GM18907 (cell line): ENCODE data around the gene TTC9C.
A peak's percentile ranks its signal among the peaks of the same experiment; 100 is the strongest.
"Not testable (repeated sequence)": the region's sequence is repeated elsewhere in the genome, so short reads cannot be mapped to it uniquely, and the experiment has no call there.

Source experiments
- ATAC-seq: cut with Tn5 transposase; IDR thresholded peaks from one replicate; pipeline ENCODE4 v1.9.1; 2021; ENCODE audit warnings: mild to moderate bottlenecking, moderate library complexity; ENCODE audit not compliant: unreplicated experiment

Gene TTC9C

DNA sequence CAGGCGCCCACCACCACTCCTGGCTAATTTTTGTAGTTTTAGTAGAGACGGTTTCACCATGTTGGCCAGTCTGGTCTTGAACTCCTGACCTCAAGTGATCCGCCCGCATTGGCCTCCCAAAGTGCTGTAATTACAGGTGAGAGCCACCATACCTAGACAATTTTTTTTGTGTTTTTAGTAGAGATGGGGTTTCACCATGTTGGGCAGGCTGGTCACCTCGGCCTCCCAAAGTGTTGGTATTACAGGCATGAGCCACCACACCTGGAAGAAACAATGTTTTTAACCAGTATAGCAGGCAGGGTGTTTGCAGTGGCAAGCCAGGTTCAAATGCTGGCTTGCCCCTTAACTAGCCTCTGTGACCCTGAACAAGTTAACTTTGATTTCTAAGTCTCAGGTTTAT, 21.6 kb downstream of the TTC9C start:
- ATAC-seq = not testable (repeated sequence)

DNA sequence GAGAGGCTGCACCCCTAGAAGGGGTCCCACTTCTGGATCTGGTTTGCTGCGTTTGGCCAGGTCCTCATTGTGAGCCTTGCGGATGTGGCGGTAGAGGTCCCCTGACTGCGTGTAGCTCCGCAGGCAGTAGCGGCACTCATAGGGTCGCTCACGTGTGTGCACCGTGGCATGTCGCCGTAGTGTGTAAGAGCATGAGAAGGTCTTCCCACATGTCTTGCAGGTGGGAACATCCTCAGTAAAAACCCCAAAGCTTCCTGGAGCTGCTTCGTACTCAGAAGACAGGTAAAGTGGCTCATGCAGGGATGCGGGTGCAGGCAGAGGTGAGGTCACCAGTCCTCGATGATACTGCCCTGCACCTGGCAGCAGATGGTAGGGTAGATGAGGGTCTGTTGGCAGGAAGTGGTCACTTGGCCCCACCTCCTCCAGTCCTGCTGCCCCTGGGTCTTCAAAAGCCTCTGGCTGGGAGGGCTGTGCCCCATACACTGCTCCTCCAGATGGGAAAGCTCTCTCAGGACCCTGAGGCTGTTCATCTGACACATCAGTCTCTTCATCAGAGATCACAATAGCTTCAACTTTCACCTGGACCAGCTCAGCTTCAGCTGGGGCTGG, 24.0 kb downstream of the TTC9C start:
- ATAC-seq = no peak

DNA sequence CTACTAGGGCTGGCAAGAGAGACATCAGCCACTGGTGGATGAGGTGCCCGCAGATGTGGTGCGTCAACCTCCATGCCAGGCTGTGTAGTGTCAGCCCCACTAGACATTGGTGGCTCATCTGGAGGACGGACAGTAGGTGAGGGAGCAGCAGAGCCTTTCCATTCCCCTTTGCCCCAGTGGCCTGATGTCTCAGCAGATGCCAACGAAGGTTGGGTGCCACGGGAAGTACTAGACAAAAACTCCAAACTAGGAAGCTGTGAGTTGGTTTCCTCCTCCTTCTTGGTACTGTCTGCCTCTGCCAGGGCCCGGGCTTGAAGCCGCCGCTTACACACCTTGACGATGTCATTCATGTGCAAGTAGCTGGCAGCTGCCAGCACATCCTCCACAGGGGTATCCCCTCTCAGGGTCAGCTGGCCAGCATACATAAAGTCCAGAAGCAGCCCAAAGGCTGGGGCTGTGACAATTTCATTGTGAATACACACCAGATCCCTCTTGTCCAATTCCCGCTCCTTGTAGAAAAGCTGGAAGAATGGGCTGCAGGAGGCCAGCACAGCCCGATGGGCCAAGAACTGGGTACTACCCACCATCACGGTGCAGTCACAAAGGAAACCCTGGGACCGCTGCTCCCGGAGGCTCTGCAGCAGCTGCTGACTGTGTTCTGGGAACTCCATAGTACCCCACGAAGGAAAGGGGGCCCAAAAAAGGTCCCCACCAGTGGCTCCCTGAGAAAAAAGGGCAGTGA, 24.9 kb downstream of the TTC9C start:
- no peak for ATAC-seq

DNA sequence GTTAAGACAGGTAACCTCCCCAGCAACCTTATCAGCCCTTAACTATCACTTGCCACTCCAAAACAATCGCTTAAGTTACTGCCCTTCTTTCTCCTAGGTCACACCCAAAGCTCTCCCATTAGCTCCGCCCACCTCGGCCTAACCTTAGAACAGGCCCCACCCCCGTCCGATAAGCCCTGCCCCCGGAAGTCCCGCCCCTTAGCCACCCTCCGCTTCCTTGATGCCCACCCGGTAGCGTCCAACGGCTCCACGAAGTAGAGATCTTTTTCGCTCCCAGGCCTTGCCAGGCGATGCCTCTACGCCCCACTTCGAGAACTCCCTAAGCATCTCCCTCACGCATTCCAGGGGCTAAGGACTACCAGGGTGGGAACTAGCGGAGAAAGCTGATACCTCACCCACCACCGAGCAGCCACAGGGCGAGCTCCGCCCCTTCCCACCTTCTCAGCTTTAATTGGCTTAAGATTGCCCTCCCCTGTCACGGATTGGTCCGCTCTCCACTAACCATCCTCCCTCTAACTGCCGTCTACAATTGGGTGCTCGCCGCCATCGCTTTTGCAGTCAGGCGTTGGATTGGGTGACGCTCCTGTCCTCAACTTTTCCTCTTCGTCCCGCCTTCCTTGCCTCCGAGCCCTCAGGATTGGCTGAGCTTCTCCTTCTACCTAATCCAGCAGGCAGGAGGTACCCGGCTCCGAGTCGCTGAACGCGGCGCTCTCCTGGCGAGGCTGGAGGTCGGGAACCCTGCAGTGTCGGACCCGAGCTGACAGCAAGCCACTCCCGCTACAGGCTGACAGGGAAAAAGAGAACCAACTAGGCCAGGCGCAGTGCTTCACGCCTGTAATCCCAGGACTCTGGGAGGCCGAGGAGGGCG, 25.7 kb downstream of the TTC9C start, which contains the start of gene ZBTB3:
TSS of gene ZBTB3 (minus strand) at position 425 of the 868 bp plus-strand sequence. CDS start 496 bp downstream, outside the sequence.
- ATAC-seq = peak; percentile 95

DNA sequence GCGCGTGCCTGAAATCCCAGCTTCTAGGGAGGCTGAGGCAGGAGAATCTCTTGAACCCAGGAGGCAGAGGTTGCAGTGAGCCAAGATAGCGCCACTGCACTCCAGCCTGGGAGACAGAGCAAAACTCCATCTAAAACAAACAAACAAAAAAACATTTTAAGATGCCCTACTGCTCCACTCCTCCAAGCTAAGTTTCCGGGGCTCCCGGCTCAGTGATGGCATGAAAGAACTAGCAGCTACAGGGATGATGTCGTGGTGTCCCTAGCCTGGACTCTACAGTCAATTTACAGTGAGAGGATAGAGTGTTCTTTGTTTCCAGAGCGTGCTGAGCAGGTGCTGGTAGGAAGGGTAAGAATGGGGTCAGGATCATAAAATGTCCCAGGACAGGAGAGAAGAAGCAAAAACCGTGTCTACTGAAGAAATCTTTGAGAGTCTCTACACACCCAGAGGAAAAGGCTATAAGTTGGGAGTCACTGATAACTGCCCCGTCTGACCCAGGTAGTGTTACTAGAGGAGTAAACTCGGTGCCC, 26.9 kb downstream of the TTC9C start:
- ATAC-seq = no peak

DNA sequence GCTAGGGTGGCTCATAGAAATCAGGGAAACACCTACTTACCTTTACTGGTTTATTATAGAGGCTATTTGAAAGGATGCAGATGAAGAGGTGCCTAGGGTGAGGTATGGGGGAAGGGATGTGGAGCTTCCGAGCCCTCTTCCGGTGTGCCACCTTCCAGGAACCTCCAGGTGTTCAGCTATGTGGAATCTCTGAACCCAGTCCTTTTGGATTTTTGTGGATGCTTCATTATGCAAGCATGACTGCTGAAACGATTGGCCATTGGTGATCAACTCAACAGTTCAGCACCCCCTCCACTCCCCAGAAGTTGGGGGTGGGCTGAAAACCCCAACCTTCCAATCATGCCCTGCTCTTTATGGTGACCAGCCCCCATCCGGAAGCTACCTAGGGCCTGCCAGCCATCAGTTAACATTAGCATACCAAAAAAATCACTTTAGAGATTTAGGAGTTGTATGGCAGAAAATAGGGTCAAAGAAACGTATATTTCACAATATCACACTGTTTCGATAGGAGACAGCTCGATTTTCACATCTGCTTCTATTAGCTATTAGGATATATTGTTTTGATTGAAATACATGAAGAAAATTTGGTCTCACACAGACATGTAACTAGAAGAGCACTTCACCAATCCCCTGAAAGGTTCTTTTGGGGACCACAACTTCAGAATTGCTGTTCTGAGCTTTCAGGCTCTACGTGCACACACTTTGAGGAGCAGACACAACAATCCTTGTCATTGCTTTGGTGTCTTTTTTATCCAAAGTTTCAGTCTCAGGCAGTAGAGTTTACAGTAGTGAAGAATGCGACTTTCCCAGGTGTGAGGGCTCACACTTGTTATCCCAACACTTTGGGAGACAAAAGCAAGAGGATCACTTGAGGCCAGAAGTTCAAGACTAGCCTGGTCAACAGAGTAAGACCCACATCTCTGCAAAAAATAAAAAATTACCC, 29.8 kb downstream of the TTC9C start:
- no peak for ATAC-seq

DNA sequence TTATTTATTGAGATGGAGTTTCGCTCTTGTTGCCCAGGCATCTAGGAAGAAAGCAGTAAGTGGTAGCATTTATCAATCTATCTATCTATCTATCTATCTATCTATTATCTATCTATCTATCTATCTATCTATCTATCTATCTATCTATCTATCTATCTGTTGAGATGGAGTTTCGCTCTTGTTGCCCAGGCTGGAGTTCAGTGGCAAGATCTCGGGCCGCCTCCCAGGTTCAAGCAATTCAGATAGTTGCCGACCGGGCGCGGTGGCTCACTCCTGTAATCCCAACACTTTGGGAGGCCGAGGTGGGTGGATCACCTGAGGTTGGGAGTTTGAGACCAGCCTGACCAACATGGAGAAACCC, 32.6 kb downstream of the TTC9C start:
- ATAC-seq = not testable (repeated sequence)

DNA sequence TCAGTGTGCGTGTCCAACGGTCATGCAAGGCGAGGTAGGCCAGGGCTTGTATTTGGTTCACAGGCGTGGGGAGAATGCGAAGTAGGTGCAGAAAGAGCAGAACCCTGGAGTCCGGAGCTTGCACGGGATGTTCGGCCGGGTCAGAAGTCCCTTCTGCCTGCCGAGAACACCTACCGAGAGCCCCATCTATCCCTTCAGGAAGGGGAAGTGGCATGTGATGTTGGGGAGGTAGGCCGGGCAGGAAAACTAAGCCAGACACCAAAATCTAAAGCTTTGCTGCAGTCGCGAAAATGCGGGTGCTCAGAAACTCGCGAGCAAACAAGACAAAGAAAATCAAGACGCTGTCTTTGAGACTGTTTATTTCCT, 42.5 kb downstream of the TTC9C start:
- peak; percentile 12 for ATAC-seq

DNA sequence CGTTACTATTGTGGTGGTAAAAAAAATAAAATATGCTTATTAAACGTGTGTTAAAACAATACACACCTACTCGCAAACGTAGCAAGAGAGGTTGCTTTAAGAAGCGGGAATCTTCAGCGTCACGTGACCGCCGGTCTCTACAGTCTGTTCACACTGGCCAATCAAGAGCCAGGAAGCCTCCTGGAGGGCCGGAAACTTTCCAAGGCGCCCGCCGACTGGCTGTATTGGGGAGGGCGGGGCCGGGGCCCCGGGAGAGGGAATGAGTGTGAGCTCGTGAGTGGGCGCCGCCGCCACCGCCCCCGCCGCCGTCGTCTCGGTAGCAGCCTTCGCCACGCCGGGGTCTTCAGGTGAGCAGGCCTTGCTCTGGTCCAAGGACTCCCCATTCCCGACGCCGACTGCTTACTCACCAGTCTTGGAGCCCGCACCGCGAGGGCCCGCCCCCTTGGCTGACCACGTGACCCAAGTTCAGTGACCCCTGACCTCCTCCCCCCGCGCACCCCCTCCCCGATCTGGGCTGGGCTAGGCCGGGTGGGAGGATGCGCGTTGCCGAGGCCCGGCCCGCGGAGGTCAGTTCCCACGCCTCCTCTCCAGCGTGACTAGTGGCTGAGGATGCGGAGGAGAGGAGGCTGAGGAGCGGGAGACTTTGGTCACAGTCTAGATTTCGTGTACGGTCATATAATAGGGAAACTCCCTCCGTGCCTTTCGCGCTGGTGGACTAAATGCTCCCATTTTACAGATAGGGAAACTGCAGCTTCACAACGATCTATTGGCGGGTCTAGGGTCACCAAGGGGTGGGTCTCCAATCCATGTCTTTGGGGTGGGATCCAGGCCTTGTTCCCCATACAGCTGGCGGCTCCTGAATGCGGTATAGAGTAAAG, 43.1 kb downstream of the TTC9C start, which contains the start of gene TAF6L:
TSS of gene TAF6L (plus strand) at position 253 of the 878 bp plus-strand sequence. CDS start 4,388 bp downstream, outside the sequence.
- peak; percentile 77 for ATAC-seq

DNA sequence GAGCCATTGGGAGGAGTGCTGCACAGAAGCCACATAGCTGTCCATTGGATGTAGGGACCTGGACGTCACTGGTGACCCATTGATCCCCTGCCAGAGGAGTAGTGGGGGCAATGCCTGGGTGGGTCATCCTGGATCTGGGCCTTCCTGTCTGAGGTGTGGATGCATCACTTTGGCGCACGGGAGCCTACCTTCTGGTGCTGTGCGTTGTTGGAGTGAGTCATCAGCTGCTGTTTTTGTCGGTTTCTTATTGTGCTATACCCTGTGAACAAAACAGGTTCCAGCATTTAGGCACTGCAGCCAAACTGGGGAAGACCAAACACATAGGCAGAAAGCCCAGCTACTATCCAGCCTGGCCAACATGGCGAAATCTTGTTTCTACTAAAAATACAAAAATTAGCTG, 46.1 kb downstream of the TTC9C start:
- no peak for ATAC-seq

DNA sequence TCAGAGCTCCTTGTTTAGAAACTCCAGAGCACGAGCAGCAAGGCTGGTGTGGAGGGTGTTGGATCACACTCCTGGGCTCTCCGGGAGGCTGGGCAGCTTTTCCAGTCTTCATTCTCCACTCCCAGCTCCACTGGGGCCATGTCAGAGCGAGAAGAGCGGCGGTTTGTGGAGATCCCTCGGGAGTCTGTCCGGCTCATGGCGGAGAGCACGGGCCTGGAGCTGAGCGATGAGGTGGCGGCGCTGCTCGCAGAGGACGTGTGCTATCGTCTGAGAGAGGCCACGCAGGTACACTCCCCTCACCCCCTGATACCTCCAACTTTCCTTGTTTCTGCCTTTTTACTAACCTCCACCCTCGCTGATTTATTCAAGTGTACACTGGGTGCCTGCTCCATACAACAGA, 47.4 kb downstream of the TTC9C start:
- no peak for ATAC-seq

DNA sequence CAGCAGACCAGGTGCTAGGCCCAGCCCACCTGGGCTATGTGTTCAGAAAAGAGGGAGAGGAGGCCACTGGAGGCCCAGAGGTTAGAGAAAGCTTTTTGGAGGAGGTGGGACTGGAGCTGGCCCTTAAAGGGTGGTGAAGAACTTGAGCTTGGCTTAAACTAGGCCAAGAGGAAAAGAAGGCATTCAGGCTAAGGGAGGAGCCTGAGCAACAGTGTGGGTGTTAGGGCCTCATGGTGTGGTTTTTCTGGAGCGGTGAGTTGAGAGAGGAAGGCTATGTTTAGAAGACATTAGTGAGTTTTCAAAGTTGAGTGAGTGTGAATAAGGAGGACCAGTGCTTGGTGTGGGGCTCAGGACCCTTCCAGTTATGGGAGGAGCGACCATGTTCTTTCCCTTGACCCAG, 49.1 kb downstream of the TTC9C start:
- no peak for ATAC-seq

DNA sequence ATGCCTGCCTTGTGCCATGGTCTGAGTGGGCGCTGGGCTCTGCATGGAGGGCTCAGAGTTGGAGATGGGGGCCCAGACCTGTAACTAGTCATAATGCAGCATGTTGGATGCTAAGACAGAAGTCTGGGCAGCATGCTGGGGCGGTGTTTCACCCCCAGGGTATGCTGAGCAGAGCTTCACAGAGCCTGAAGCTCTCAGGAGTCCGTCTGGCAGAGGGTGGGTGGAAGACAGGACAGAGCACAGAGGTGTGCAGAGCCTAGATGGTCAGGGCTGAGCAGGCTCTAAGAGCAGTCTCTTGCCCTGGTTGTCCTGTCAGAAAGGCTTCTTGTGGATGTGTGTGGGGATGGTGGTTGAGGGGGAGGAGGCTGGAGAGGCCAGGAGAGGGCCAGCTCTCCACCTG, 50.2 kb downstream of the TTC9C start:
- no peak for ATAC-seq

DNA sequence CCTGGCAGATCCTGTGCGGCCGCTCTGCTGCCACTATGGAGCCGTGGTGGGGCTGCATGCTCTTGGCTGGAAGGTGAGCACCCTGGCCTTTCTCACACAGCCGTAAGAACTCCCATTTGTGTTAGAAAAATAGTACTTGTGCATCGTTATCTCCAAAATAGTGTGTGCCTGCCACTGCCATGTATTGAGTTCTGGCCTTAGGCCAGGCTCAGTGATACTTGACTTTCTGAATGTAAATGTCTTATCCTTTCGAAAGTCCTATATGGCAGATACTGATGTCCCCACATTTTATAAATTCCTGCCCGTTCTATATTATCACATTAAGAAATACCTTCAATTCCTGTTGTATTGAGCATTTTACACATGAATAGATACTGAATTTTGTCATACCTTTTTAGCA, 54.5 kb downstream of the TTC9C start:
- no peak for ATAC-seq

DNA sequence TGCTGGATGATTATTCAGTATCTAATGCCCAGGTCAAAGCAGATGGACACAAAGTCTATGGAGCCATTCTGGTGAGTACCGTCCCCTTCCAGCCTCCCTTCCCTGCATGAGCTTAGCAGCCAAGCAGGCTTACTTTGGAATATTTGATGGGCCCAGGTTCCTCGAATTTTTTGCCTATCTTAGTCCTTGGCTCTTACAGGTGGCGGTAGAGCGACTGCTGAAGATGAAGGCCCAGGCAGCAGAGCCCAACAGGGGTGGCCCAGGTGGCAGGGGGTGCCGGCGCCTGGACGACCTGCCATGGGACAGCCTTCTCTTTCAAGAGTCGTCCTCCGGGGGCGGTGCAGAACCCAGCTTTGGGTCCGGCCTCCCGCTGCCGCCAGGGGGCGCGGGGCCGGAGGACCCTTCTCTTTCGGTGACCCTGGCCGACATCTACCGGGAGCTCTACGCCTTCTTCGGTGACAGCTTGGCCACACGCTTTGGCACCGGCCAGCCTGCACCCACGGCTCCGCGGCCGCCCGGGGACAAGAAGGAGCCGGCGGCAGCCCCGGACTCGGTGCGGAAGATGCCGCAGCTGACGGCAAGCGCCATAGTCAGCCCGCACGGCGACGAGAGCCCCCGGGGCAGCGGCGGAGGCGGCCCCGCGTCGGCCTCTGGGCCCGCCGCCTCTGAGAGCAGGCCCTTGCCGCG, 58.2 kb downstream of the TTC9C start:
- ATAC-seq = peak; percentile 69

DNA sequence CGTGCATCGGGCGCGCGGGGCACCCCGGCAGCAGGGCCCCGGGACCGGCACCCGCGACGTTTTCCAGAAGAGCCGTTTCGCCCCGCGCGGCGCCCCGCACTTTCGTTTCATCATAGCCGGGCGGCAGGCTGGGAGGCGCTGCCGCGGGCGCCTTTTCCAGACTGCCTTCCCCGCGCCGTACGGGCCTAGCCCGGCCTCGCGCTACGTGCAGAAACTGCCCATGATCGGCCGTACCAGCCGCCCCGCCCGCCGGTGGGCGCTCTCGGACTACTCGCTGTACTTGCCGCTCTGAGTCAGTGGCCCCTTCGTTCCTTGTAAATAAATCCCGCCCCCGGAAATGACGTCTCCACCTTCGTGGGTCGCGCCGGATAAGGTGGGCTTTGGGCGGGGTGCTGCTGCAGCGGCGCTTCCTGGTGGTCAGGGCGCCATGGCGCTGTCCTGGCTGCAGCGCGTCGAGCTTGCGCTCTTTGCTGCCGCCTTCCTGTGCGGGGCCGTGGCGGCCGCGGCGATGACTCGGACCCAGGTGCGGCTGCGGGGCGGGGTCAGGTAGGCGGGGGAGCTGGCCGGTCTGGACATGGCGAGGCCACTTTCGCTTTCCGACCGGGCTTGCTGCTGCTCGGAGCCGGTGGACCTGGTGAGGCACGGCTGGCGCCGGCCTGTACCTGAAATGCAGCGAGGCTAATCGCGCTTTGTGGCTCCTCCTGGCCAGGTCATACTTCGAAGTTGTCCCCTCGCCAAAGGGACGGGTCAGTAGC, 58.9 kb downstream of the TTC9C start, which contains the start of gene TMEM179B:
TSS of gene TMEM179B (plus strand) at position 398 of the 755 bp plus-strand sequence. CDS start at position 428, 30 bp downstream.
- peak; percentile 62 for ATAC-seq
